Measurements from ENCODE around the gene SLC16A11.

SLC16A11 gene

GRCh38 chr17:7046127-7046724, 2.3 kb upstream of the SLC16A11 start:
- Histone ChIP-seq H3K9me3 (ENCODE audit: low read length) (no peaks in the 10 kb centered on the region), H3F3A (ENCODE audit: insufficient read depth, low read length) (no peaks in the 10 kb centered on the region), H3K4me2 (ENCODE audit: low read length) (peak overlapping the region; percentile 60), H3K9me2 (ENCODE audit: low read depth, low read length) (no peaks in the 10 kb centered on the region), H3K36me3 (ENCODE audit: insufficient read depth, low read length) (no peaks in the 10 kb centered on the region), H3K9ac (ENCODE audit: low read length) (peak overlapping the region; percentile 14; the same call in 1 of the 2 replicates), H4K20me1 (ENCODE audit: insufficient read depth, low read length) (no peaks in the 10 kb centered on the region), H3K79me2 (ENCODE audit: insufficient read depth, low read length) (no peaks in the 10 kb centered on the region), H3K4me3 (ENCODE audit: low read depth, low read length, poor library complexity, severe bottlenecking) (peak overlapping the region; percentile 41), H3K27me3 (ENCODE audit: insufficient read depth, low read length) (no peaks in the 10 kb centered on the region), H3K27ac (ENCODE audit: low read depth, low read length, poor library complexity, severe bottlenecking) (no peak overlapping the region), H2AFZ (ENCODE audit: low read length) (no peak overlapping the region), H3K4me1 (ENCODE audit: insufficient read depth, low read length, severe bottlenecking) (peaks cover 24% of the 10 kb centered on the region)
- TF ChIP-seq EZH2 (IDR thresholded peaks at IDR 0.05; ENCODE audit: borderline replicate concordance, low read length) (no peak), CTCF (IDR thresholded peaks at IDR 0.05; ENCODE audit: low read length) (no peak)

- no peak overlapping the region for H3K4me3 ChIP-seq (ENCODE audit: low read depth, low read length, poor library complexity, severe bottlenecking)
- H3K27ac ChIP-seq (ENCODE audit: low read depth, low read length, poor library complexity, severe bottlenecking): no peak overlapping the region
- no peaks in the 10 kb centered on the region for H3K9me3 ChIP-seq (ENCODE audit: low read length)
- H3K36me3 ChIP-seq (ENCODE audit: insufficient read depth, low read length): no peaks in the 10 kb centered on the region
- no peak overlapping the region for H2AFZ ChIP-seq (ENCODE audit: low read length)
- H3K79me2 ChIP-seq (ENCODE audit: insufficient read depth, low read length): no peaks in the 10 kb centered on the region
- no peak overlapping the region for H3K9ac ChIP-seq (ENCODE audit: low read length)
- no peaks in the 10 kb centered on the region for H3K9me2 ChIP-seq (ENCODE audit: low read depth, low read length)
- no peaks in the 10 kb centered on the region for H3F3A ChIP-seq (ENCODE audit: insufficient read depth, low read length)
- H4K20me1 ChIP-seq (ENCODE audit: insufficient read depth, low read length): no peaks in the 10 kb centered on the region
- H3K27me3 ChIP-seq (ENCODE audit: insufficient read depth, low read length): no peaks in the 10 kb centered on the region
- peaks cover 24% of the 10 kb centered on the region for H3K4me1 ChIP-seq (ENCODE audit: insufficient read depth, low read length, severe bottlenecking)
- peak overlapping the region; percentile 60; the same call in 1 of the 2 replicates for H3K4me2 ChIP-seq (ENCODE audit: low read length)
- TF ChIP-seq CTCF (IDR thresholded peaks at IDR 0.05; ENCODE audit: low read length): peak; percentile 84
- no peak for TF ChIP-seq EZH2 (IDR thresholded peaks at IDR 0.05; ENCODE audit: borderline replicate concordance, low read length)
Observed at GRCh38 chr17:7045492-7046126, 1.7 kb upstream of the SLC16A11 start.

GRCh38 chr17:7043182-7043496, 753 bp downstream of the SLC16A11 start:
- Histone ChIP-seq H3K9me2 (ENCODE audit: low read depth, low read length) (no peaks in the 10 kb centered on the region), H3F3A (ENCODE audit: insufficient read depth, low read length) (no peaks in the 10 kb centered on the region), H3K9me3 (ENCODE audit: low read length) (no peaks in the 10 kb centered on the region), H3K27ac (ENCODE audit: low read depth, low read length, poor library complexity, severe bottlenecking) (no peak overlapping the region), H3K4me1 (ENCODE audit: insufficient read depth, low read length, severe bottlenecking) (peaks cover 29% of the 10 kb centered on the region), H4K20me1 (ENCODE audit: insufficient read depth, low read length) (no peaks in the 10 kb centered on the region), H2AFZ (ENCODE audit: low read length) (no peak overlapping the region), H3K79me2 (ENCODE audit: insufficient read depth, low read length) (no peaks in the 10 kb centered on the region), H3K27me3 (ENCODE audit: insufficient read depth, low read length) (no peaks in the 10 kb centered on the region), H3K9ac (ENCODE audit: low read length) (no peak overlapping the region), H3K4me3 (ENCODE audit: low read depth, low read length, poor library complexity, severe bottlenecking) (no peak overlapping the region), H3K36me3 (ENCODE audit: insufficient read depth, low read length) (no peaks in the 10 kb centered on the region; the same call in 1 of the 2 replicates), H3K4me2 (ENCODE audit: low read length) (no peak overlapping the region)
- no peak for TF ChIP-seq EZH2 (IDR thresholded peaks at IDR 0.05; ENCODE audit: borderline replicate concordance, low read length)
- TF ChIP-seq CTCF (IDR thresholded peaks at IDR 0.05; ENCODE audit: low read length): no peak
